Neural crest cell (in vitro differentiated cells): ENCODE results near the gene PTCD1. TPM values are rescaled to one million over a fixed set of nuclear protein-coding genes. Genes with fewer than 3 reads are reported as not detected.

Source experiments
- DNase-seq: peaks from one replicate; pipeline ENCODE4 v3.0.0; 2021; ENCODE audit warnings: low read depth, mixed read lengths, low spot score
- H3K27ac Mint-ChIP-seq: one replicate; pipeline ENCODE4 v1.8.0; 2021; ENCODE audit warnings: mild to moderate bottlenecking, mixed read lengths; ENCODE audit not compliant: unreplicated experiment
- H3K27me3 Mint-ChIP-seq: 2 replicates; pipeline ENCODE4 v1.8.0; 2021; ENCODE audit warnings: low read depth, mild to moderate bottlenecking, mixed read lengths
- H3K36me3 Mint-ChIP-seq: 2 replicates; pipeline ENCODE4 v1.8.0; 2021; ENCODE audit warnings: low read depth, mild to moderate bottlenecking, mixed read lengths
- H3K4me1 Mint-ChIP-seq: 2 replicates; pipeline ENCODE4 v1.8.0; 2021; ENCODE audit warnings: mixed read lengths
- H3K4me3 Mint-ChIP-seq: one replicate; pipeline ENCODE4 v1.8.0; 2021; ENCODE audit warnings: mild to moderate bottlenecking, mixed read lengths
- H3K9me3 Mint-ChIP-seq: 2 replicates; pipeline ENCODE4 v1.8.0; 2021; ENCODE audit warnings: mixed read lengths
- total RNA-seq: library from RNA; stranded (reverse); gene quantifications from 2 replicates; pipeline ENCODE4 v1.2.1, GENCODE V29; 2021
- TF ChIP-seq, protein P1 (sequence below): fragments of 200-600 bp; sonication (generic); conservative IDR thresholded peaks from 2 replicates; pipeline ENCODE4 v1.5.0; 2021; ENCODE audit warnings: antibody characterized with exemption, mild to moderate bottlenecking

The PTCD1 gene
- total RNA-seq, 1 donor from 2014 or later = 11.1 TPM

DNA sequence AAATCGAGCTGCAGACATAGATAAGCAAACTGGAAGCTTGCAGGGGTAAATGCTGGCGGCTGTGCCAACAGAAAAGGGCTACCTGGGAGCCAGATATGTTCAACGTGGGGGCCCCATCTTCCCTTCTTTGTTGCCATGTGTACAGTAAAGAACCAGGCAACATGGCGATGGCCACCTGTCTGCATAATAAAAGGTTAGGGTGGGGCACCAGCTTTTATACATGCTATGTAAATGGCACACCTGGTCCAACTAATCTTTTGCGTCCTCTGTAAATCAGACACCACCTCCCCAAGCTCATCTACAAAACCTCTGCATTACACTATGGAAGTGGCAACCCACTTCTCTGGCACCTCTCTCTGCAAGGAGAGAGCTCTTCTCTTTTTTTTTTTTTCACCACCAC, 16.0 kb downstream of the PTCD1 start:
- no peak for DNase-seq
- Mint-ChIP-seq H3K27ac (no peak overlapping the region), H3K36me3 (peaks cover under 1% of the 10 kb centered on the region), H3K27me3 (no peaks in the 10 kb centered on the region), H3K4me3 (no peak overlapping the region), H3K4me1 (no peaks in the 10 kb centered on the region), H3K9me3 (no peaks in the 10 kb centered on the region)
- TF ChIP-seq, protein P1, sequence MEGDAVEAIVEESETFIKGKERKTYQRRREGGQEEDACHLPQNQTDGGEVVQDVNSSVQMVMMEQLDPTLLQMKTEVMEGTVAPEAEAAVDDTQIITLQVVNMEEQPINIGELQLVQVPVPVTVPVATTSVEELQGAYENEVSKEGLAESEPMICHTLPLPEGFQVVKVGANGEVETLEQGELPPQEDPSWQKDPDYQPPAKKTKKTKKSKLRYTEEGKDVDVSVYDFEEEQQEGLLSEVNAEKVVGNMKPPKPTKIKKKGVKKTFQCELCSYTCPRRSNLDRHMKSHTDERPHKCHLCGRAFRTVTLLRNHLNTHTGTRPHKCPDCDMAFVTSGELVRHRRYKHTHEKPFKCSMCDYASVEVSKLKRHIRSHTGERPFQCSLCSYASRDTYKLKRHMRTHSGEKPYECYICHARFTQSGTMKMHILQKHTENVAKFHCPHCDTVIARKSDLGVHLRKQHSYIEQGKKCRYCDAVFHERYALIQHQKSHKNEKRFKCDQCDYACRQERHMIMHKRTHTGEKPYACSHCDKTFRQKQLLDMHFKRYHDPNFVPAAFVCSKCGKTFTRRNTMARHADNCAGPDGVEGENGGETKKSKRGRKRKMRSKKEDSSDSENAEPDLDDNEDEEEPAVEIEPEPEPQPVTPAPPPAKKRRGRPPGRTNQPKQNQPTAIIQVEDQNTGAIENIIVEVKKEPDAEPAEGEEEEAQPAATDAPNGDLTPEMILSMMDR = no peak

DNA sequence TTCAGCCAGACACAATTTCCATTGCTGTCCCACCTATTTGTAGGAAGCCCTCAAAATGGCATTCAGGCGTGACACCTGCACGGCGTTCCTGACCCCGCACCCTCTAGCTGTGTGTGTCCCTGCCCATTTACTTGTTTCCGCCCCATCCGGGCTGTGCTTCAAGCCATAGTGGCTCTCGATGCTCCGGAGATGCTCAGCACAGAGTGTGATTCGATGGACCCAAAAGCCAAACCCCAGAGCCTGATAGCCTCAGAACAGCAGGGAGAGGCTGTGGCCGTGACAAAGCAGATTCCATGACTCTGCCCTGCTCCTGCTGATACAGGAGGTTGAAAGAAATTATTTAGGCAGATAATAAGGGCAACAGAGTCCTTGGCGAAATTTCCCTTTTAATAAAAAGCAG, 16.4 kb downstream of the PTCD1 start:
- H3K27me3 Mint-ChIP-seq = no peaks in the 10 kb centered on the region
- no peak for DNase-seq
- no peaks in the 10 kb centered on the region for H3K9me3 Mint-ChIP-seq
- H3K27ac Mint-ChIP-seq = no peak overlapping the region
- peak overlapping the region; percentile 54 for H3K4me3 Mint-ChIP-seq
- H3K36me3 Mint-ChIP-seq = peaks cover 4% of the 10 kb centered on the region
- TF ChIP-seq, protein P1 = no peak
- no peaks in the 10 kb centered on the region for H3K4me1 Mint-ChIP-seq

DNA sequence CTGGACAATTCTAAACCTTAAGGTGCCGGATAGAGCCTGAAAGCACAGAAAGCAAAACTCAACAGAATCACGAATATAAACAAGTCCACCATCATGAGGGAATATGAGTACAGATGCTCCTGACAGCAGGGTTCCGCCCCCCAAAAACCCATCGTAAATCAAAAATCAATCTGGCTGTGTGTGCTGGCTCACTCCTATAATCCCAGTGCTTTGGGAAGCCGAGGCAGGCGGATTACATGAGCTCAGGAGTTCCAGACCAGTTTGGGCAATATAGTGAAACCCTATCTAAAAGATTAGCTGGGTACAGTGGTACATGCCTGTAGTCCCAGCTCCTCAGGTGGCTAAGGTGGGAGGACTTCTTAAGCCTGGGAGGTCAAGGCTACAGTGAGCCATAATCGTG, 17.6 kb downstream of the PTCD1 start:
- no peaks in the 10 kb centered on the region for H3K27me3 Mint-ChIP-seq
- no peaks in the 10 kb centered on the region for H3K9me3 Mint-ChIP-seq
- no peak for DNase-seq
- no peak overlapping the region for H3K4me3 Mint-ChIP-seq
- peaks cover 9% of the 10 kb centered on the region for H3K36me3 Mint-ChIP-seq
- no peaks in the 10 kb centered on the region for H3K4me1 Mint-ChIP-seq
- no peak overlapping the region for H3K27ac Mint-ChIP-seq
- TF ChIP-seq, protein P1 = no peak

DNA sequence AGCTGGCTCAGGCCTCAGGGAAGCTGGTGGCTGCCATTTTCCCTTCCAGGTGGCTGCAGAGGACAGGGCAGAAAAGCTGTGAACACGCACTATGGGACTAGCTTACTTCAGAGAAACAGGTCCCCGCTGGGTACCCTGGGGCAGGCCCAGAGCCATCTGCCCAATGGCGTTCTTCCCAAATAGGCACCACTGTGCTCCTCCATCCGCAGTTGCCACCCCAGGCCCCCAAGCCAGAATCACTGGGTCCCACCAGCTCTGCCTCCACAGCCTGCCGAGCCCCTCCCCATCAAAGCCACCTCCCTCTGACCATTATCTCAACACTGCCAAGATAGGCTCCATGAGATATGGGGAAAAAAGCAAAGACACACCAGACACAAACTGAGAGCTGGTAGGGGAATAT, 18.4 kb downstream of the PTCD1 start:
- Mint-ChIP-seq H3K4me3 (no peak overlapping the region), H3K4me1 (no peaks in the 10 kb centered on the region), H3K9me3 (no peaks in the 10 kb centered on the region), H3K36me3 (peaks cover 15% of the 10 kb centered on the region), H3K27ac (no peak overlapping the region), H3K27me3 (no peaks in the 10 kb centered on the region)
- TF ChIP-seq, protein P1 = no peak
- DNase-seq = no peak

DNA sequence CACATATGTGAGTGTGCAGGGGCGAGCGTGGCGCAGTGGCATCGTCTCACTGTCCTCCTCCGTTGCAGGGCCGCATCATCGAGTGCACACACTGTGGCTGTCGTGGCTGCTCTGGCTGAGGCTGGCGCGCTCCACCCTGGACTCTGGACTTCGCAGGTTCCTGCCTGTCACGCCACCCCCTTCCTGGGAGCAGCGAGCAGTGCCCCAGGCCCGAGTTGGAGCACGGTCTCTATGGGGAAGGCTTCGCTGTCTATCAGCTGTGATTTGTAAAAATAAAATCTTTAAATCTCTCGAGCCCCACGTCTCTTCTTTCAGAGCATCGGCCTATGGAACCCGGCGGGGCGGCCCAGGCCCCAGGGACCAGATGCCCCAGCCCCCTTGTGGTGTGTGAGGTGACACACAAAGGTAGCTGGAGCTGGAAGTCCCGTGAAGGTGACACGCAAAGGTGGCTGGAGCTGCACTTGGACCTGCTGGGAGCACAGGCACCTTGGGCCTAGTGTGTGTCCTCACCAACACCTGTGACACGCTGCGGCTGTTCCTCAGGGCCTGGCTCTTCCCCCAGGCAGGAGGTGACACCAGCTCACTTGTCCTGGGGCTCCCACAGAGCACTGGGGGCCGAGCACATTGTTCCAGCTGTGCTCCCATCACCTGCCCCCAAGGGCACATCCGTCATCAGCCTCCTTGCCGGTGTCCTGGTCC, 19.1 kb downstream of the PTCD1 start:
- TF ChIP-seq, protein P1 = no peak
- Mint-ChIP-seq H3K27me3 (no peaks in the 10 kb centered on the region), H3K27ac (no peak overlapping the region), H3K4me3 (no peak overlapping the region), H3K4me1 (no peaks in the 10 kb centered on the region), H3K36me3 (peaks cover 22% of the 10 kb centered on the region), H3K9me3 (no peaks in the 10 kb centered on the region)
- DNase-seq = no peak
